HG02623 (cell line): Measurements from ENCODE around the gene ADNP2.

Source experiments
- ATAC-seq: cut with Tn5 transposase; IDR thresholded peaks from one replicate; pipeline ENCODE4 v1.9.1; 2021; ENCODE audit warnings: moderate library complexity; ENCODE audit not compliant: unreplicated experiment

Gene ADNP2

GRCh38 chr18:80106482-80107051 is 2.5 kb upstream of the ADNP2 start:
- ATAC-seq: no peak

GRCh38 chr18:80107426-80107825 is 1.6 kb upstream of the ADNP2 start:
- ATAC-seq: no peak

- ATAC-seq: no peak
Observed at GRCh38 chr18:80108121-80108536, 933 bp upstream of the ADNP2 start.

- ATAC-seq: peak; percentile 16
Observed at GRCh38 chr18:80109676-80110078, 615 bp downstream of the ADNP2 start.

GRCh38 chr18:80112624-80113248 is 3.7 kb downstream of the ADNP2 start:
- no peak for ATAC-seq

- no peak for ATAC-seq
Observed at GRCh38 chr18:80115035-80115434, 6.0 kb downstream of the ADNP2 start.

GRCh38 chr18:80119111-80119510 is 10.0 kb downstream of the ADNP2 start:
- ATAC-seq: no peak

GRCh38 chr18:80120932-80121331 is 11.9 kb downstream of the ADNP2 start:
- no peak for ATAC-seq

GRCh38 chr18:80124131-80124530 is 15.1 kb downstream of the ADNP2 start:
- no peak for ATAC-seq

- no peak for ATAC-seq
Observed at GRCh38 chr18:80126797-80127196, 17.7 kb downstream of the ADNP2 start.

GRCh38 chr18:80127635-80128034 is 18.6 kb downstream of the ADNP2 start:
- ATAC-seq: no peak

GRCh38 chr18:80129672-80130367 is 20.8 kb downstream of the ADNP2 start:
- no peak for ATAC-seq

GRCh38 chr18:80130555-80130954 is 21.5 kb downstream of the ADNP2 start:
- no peak for ATAC-seq

- no peak for ATAC-seq
Observed at GRCh38 chr18:80132180-80132812, 23.2 kb downstream of the ADNP2 start.

GRCh38 chr18:80133124-80133523 is 24.1 kb downstream of the ADNP2 start:
- ATAC-seq: no peak

GRCh38 chr18:80135136-80135535 is 26.1 kb downstream of the ADNP2 start:
- no peak for ATAC-seq

GRCh38 chr18:80136679-80137078 is 27.6 kb downstream of the ADNP2 start:
- ATAC-seq: no peak

GRCh38 chr18:80137137-80137536 is 28.1 kb downstream of the ADNP2 start:
- no peak for ATAC-seq

- no peak for ATAC-seq
Observed at GRCh38 chr18:80137976-80138375, 28.9 kb downstream of the ADNP2 start.

- no peak for ATAC-seq
Observed at GRCh38 chr18:80140455-80140985, 31.5 kb downstream of the ADNP2 start.

- no peak for ATAC-seq
Observed at GRCh38 chr18:80143881-80144280, 34.8 kb downstream of the ADNP2 start.
